SHP77 treated with DMSO at 0.1 percent for 48 hours (cell line): ENCODE data around the gene PIK3AP1.
"Not testable (repeated sequence)": the region's sequence is repeated elsewhere in the genome, so short reads cannot be mapped to it uniquely, and the experiment has no call there.

Experiments
- DNase-seq: peaks from one replicate; lab custom pipeline; 2025; lab: John Stamatoyannopoulos, UW

PIK3AP1 gene

DNA sequence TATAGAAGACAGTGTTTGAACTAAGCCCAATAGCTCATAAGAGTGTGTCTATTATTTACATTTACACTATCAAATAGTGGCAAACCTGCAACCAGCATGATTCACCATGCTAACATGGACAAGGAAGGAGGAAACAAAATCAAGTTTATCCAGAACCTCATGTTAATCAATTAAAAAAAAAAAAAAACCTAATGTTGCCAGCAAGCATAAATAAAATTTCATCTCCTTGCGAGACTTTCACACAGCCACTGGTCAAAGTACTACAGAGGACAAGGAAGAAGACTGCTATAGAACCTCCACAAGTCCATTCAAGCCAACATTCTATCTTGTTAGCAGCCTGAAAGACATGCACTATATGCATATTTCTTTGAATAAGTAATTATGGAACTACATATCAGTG is 143.2 kb downstream of the PIK3AP1 start:
- no peak for DNase-seq

- DNase-seq: no peak
Measured at GRCh38 chr10:96576277-96576980, 143.9 kb downstream of the PIK3AP1 start.

- DNase-seq: not testable (repeated sequence)
Measured at GRCh38 chr10:96574564-96574963, 145.8 kb downstream of the PIK3AP1 start.

GRCh38 chr10:96573036-96573435 is 147.3 kb downstream of the PIK3AP1 start:
- no peak for DNase-seq

GRCh38 chr10:96570983-96571964 is 149.0 kb downstream of the PIK3AP1 start:
- no peak for DNase-seq

GRCh38 chr10:96570511-96570910 is 149.8 kb downstream of the PIK3AP1 start:
- no peak for DNase-seq

- no peak for DNase-seq
Measured at GRCh38 chr10:96568402-96568801, 151.9 kb downstream of the PIK3AP1 start.

- DNase-seq: no peak
Measured at GRCh38 chr10:96565774-96566173, 154.5 kb downstream of the PIK3AP1 start.

DNA sequence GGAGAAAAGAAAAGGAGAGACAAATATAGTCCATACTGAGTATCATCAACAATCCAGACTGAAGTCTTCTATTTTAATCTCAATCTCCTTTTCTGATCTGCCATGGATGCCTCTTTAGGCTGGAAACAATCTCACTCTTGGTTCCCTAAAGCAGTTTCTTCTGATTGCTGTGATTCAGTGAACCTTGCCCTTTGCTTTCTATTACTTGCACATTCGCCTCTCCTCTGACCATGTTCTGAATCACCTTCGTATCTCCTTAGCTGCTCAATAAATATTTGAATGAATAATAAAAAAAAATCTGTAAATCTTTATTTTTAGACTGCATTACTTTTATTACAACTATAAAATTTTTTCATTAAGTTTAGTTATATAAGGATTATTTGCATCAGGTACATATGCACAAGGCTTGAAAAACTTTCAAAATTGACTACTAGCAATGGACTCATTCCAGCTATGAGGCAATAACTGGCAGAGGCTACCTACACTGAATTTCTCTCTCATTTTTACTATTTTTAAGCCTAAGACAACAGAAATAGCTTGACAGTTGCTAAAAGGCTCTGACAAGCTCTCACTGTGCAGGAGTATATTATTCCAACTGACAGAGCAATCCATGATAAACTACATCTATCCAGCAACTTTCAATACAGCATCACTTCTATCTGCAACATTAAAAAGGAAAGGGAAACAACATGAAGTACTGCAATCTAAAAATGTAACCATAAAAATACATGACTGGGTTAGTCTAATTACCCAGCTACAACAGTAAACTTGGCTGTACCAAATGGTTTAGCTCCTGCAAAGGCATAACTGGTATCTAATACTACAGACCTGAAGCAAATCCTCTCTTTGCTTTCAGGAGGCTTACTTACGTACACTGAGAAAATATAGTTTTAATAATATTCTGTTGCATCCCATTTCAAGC is 159.1 kb downstream of the PIK3AP1 start:
- no peak for DNase-seq

- DNase-seq: no peak
Measured at GRCh38 chr10:96560489-96560888, 159.8 kb downstream of the PIK3AP1 start.

DNA sequence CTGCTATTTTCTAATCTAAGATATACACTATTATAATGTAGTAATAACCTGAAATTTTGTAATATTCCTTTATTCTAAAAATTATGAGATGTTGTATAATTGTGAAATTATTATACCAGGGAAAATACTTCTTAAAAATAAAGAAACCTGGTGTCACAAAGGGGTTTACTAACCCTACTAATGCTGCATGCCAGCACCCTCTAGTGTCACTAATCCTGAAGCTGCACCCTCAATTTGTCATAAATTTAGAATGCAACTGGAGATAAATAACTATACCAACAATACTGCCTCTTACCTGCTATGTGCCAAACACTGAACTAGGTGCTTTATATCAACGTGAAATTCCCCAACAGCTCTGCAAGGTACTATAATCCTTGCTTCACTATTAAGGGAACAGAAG is 164.3 kb downstream of the PIK3AP1 start:
- DNase-seq: no peak

- no peak for DNase-seq
Measured at GRCh38 chr10:96555330-96555729, 165.0 kb downstream of the PIK3AP1 start.

DNA sequence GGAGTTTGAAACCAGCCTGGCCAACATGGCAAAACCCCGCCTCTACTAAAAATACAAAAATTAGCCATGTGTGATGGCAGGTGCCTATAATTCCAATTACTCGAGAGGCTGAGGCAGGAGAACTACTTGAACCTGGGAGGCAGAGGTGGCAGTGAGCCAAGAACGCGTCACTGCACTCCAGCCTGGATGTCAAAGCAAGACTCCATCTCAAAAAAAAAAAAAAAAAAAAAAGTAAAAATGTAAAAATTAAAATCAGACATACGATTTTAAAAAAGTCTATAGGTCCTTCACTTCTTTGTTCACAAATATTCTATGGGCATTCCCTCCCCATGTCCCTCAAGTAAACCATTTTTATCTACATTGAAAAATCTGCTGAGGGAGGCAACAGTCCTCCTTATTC is 171.7 kb downstream of the PIK3AP1 start:
- peak; percentile 45 for DNase-seq

DNA sequence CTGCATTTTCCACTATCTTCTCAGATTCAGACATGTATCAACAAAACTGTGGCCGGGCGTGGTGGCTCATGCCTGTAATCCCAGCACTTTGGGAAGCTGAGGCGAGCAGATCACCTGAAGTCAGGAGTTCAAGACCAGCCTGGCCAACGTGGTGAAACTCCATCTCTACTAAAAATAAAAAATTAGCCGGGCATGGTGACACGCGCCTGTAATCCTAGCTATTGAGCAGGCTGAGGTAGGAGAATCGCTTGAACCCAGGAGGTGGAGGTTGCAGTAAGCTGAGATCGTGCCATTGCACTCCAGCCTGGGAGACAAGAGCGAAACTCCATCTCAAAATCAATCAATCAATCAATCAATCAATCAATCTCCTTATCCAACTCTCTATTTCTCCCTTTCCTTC is 174.8 kb downstream of the PIK3AP1 start:
- not testable (repeated sequence) for DNase-seq
